Gastroesophageal sphincter (tissue), 4 donors: ENCODE measurements around the gene LARGE1. TPM values are rescaled to one million over a fixed set of nuclear protein-coding genes. Genes with fewer than 3 reads are reported as not detected.

ENCODE experiments used
- ATAC-seq: fragments of 150-250 bp; one replicate; pipeline ENCODE4 v1.9.1; 2016; ENCODE audit warnings: mild to moderate bottlenecking, moderate library complexity
- H3K27ac ChIP-seq, 4 donors: fragments of 200-600 bp; sonication (generic) in 3 of 4; 1 replicate in 3 of 4; 2 replicates in 1 of 4; pipeline ENCODE4 v1.5.1; 2016 to 2019
- H3K27me3 ChIP-seq: fragments of 200-600 bp; sonication (generic); one replicate; pipeline ENCODE4 v1.5.1; 2019
- H3K36me3 ChIP-seq, 2 donors: fragments of 200-600 bp; sonication (generic); one replicate each; pipeline ENCODE4 v1.5.1; 2019; ENCODE audit warnings: control low read depth in 1 of 2
- H3K4me1 ChIP-seq, 3 donors: fragments of 200-600 bp; sonication (generic); 1 replicate in 2 of 3; 2 replicates in 1 of 3; pipeline ENCODE4 v1.5.1; 2016 to 2019; ENCODE audit warnings: control low read depth in 2 of 3
- H3K4me3 ChIP-seq, 2 donors: fragments of 200-600 bp; sonication (generic); one replicate each; pipeline ENCODE4 v1.5.1; 2019; ENCODE audit warnings: mild to moderate bottlenecking in 1 of 2, moderate library complexity in 1 of 2
- H3K9me3 ChIP-seq, 3 donors: fragments of 200-600 bp; sonication (generic); one replicate each; pipeline ENCODE4 v1.5.1; 2017 to 2019; ENCODE audit warnings: control low read depth in 2 of 3
- CTCF ChIP-seq, 4 experiments: fragments of 200-600 bp in 2 of 4; fragments of 450-650 bp in 2 of 4; sonication (generic) in 1 of 4; IDR thresholded peaks; one replicate each; pipeline ENCODE4 v1.5.1; 2017 to 2019; ENCODE audit warnings: antibody characterized with exemption in 4 of 4, mild to moderate bottlenecking in 2 of 4, moderate library complexity in 2 of 4
- EP300 ChIP-seq: sonication (generic); formaldehyde crosslinking; IDR thresholded peaks from one replicate; pipeline ENCODE4 v1.6.1; 2017; ENCODE audit warnings: antibody characterized with exemption, mild to moderate bottlenecking
- POLR2A ChIP-seq, 2 donors: fragments of 450-650 bp; IDR thresholded peaks; one replicate each; pipeline ENCODE4 v1.6.1; 2017; ENCODE audit warnings: antibody characterized with exemption in 2 of 2, mild to moderate bottlenecking in 2 of 2, moderate library complexity in 1 of 2
- POLR2AphosphoS5 ChIP-seq: sonication (generic); formaldehyde crosslinking; IDR thresholded peaks from one replicate; pipeline ENCODE4 v1.6.1; 2017; ENCODE audit warnings: antibody characterized with exemption
- WGBS, 2 donors: methylation state at CpG; one replicate each; pipeline ENCODE4 v1.1.5; 2018; ENCODE audit warnings: low coverage in 1 of 2; 5-methylcytosine and 5-hydroxymethylcytosine counted together
- total RNA-seq, 4 donors: library from RNA; depleted of rRNA; stranded (reverse); fragments of >200 nt; gene quantifications; one replicate each; pipeline ENCODE4 v1.1.0, GENCODE V29; 2016

Gene LARGE1
- total RNA-seq, 4 donors from 2014 or later = 23.0 to 67.8 (median 48.0) TPM

- peak; percentile 57 for ATAC-seq
- no peak overlapping the region for H3K4me3 ChIP-seq
- H3K36me3 ChIP-seq = no peaks in the 10 kb centered on the region
- peaks cover 0 to 47% (median 0%) of the 10 kb centered on the region in 3 donors for H3K4me1 ChIP-seq
- no peaks in the 10 kb centered on the region for H3K27me3 ChIP-seq
- H3K27ac ChIP-seq = no peak overlapping the region
- 25 to 42% methylated on average over 5 of the region's 5 CpGs for WGBS, 2 donors
- no peaks in the 10 kb centered on the region for H3K9me3 ChIP-seq
- no peak for TF ChIP-seq EP300
- no peak for TF ChIP-seq CTCF (IDR thresholded peaks at IDR 0.05)
- TF ChIP-seq POLR2A (IDR thresholded peaks at IDR 0.05) = no peak
- TF ChIP-seq POLR2AphosphoS5 = peak; percentile 17
These were observed 138.9 kb downstream of the LARGE1 start for GRCh38 chr22:33781411-33781810.

GRCh38 chr22:33780531-33781136 is 139.6 kb downstream of the LARGE1 start:
- 79 to 83% methylated on average over 2 to 5 of the region's 5 CpGs for WGBS, 2 donors
- no peak for ATAC-seq

GRCh38 chr22:33779243-33779642 is 141.0 kb downstream of the LARGE1 start:
- TF ChIP-seq CTCF (IDR thresholded peaks at IDR 0.05) (no peak), EP300 (no peak), POLR2A (IDR thresholded peaks at IDR 0.05) (no peak), POLR2AphosphoS5 (no peak)
- H3K4me1 ChIP-seq = peaks cover 0 to 37% (median 0%) of the 10 kb centered on the region in 3 donors
- H3K9me3 ChIP-seq = no peaks in the 10 kb centered on the region
- no peak for ATAC-seq
- 71% methylated on average over 2 of the region's 3 CpGs; no CpG with 5 or more reads in 1 of the 2 donors for WGBS, 2 donors
- H3K36me3 ChIP-seq = no peaks in the 10 kb centered on the region
- no peaks in the 10 kb centered on the region for H3K27me3 ChIP-seq
- H3K4me3 ChIP-seq = no peak overlapping the region
- no peak overlapping the region for H3K27ac ChIP-seq

More at GRCh38 chr22:33780531-33781136, 139.6 kb downstream of the LARGE1 start:
- Histone ChIP-seq H3K9me3 (no peaks in the 10 kb centered on the region), H3K27ac (no peak overlapping the region), H3K27me3 (no peaks in the 10 kb centered on the region), H3K36me3 (no peaks in the 10 kb centered on the region), H3K4me1 (peaks cover 0 to 42% (median 0%) of the 10 kb centered on the region in 3 donors), H3K4me3 (no peak overlapping the region)
- TF ChIP-seq POLR2A (IDR thresholded peaks at IDR 0.05) (no peak), EP300 (no peak), POLR2AphosphoS5 (no peak)

- H3K9me3 ChIP-seq = peaks cover 0 to 2% (median 0%) of the 10 kb centered on the region in 3 donors
These were observed 143.8 kb downstream of the LARGE1 start for GRCh38 chr22:33776491-33776890.

GRCh38 chr22:33774781-33775180 is 145.5 kb downstream of the LARGE1 start:
- ATAC-seq = no peak
- peaks cover 0 to 14% (median 0%) of the 10 kb centered on the region in 3 donors for H3K4me1 ChIP-seq
- H3K27me3 ChIP-seq = no peaks in the 10 kb centered on the region
- TF ChIP-seq EP300 (no peak), POLR2A (IDR thresholded peaks at IDR 0.05) (no peak), POLR2AphosphoS5 (no peak), CTCF (IDR thresholded peaks at IDR 0.05) (no peak)
- no peaks in the 10 kb centered on the region for H3K36me3 ChIP-seq
- 90 to 92% methylated on average over 3 to 6 of the region's 6 CpGs for WGBS, 2 donors
- peaks cover 0 to 2% (median 0%) of the 10 kb centered on the region in 3 donors for H3K9me3 ChIP-seq
- H3K27ac ChIP-seq = no peak overlapping the region
- H3K4me3 ChIP-seq = no peak overlapping the region

More at GRCh38 chr22:33776491-33776890, 143.8 kb downstream of the LARGE1 start:
- H3K36me3 ChIP-seq = no peaks in the 10 kb centered on the region
- 76 to 89% methylated on average over 6 to 7 of the region's 7 CpGs for WGBS, 2 donors
- no peak for TF ChIP-seq POLR2AphosphoS5
- TF ChIP-seq POLR2A (IDR thresholded peaks at IDR 0.05) = no peak
- no peak for TF ChIP-seq CTCF (IDR thresholded peaks at IDR 0.05)
- no peak for TF ChIP-seq EP300
- ATAC-seq = no peak
- H3K27ac ChIP-seq = no peak overlapping the region
- H3K27me3 ChIP-seq = no peaks in the 10 kb centered on the region
- H3K4me1 ChIP-seq = peaks cover 0 to 31% (median 0%) of the 10 kb centered on the region in 3 donors
- no peak overlapping the region for H3K4me3 ChIP-seq
